Activated T-cell treated with anti-CD3 and anti-CD28 coated beads for 4 hours (primary cell): Measurements from ENCODE around the gene MIEF1.
"Not testable (repeated sequence)": the region's sequence is repeated elsewhere in the genome, so short reads cannot be mapped to it uniquely, and the experiment has no call there.

Experiments
- DNase-seq: peaks from one replicate; pipeline ENCODE4 v3.0.0-alpha.2; 2020

Gene MIEF1

DNA sequence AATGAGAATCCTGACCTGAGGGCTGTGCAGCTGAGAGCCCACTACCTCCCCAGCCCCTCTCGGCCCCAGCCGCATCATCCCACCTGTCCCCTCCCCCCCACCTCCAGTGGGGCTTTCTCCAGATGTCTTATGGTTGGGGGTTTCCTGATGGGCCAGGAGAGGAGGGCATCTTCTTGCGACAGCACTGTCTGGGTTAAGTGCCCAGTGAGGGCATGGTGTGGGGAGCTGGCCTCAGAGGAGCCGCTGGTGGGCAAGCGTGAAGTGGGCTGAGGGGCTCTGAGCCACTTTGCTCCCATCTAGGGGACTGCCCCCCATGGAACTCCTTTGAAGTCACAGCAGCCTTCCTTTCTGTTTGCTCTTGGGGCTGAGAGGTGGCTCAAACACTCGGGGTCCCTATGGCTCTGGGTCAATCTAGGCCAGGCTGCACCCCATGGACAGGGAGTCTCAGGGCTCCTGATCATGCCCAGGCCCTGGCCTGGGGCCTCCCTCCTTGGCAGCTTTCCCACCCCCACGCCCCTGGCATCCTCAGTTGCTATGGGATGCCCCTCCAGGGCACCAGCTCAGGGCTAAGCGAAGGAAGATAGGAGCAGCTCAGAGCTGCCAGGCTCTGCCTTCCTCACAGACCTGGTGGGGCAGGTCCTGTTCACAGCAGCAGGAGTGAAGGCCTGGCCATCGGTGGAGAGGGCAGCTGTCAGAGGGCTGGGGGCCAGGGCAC lies 11.0 kb upstream of the MIEF1 start:
- DNase-seq, result no peak

DNA sequence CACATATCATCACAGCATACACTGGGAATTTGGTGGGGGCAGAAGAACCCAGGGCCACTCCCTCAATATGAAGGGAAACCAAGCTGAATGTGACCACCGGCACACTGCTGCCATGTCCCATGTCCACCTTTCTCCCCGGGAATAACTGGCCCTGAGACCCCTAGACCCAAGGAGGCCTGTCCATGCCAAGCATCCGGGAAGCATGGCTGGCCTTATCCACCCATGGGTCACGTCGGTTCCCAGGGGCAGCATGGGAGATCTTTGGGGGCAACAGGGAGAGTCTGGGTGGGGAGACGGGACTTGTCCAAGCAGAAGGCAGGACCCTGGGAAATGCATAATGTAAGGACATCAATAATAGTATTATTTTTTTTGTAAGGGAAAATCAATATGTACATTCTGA lies 10.4 kb upstream of the MIEF1 start:
- DNase-seq, result no peak

DNA sequence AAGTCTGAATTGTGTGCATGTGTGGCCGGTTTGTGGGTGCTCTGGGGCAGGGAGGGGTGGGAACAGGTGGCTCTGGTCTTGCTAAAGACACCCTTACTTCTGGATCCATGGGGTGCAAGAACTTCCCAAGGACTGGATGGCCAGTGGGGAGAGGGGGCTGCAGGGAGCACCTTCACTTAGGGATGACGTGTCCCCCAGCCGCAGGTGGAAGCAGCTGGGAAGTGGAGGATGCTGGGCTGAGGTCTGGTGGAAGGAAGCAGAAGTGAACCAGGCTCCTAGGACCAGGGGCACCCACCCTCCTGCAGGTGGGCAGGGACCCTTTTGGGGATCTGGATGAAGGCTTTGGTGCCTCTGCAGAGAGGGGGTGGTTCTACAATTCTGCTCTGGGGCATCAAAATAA lies 9.9 kb upstream of the MIEF1 start:
- no peak for DNase-seq

DNA sequence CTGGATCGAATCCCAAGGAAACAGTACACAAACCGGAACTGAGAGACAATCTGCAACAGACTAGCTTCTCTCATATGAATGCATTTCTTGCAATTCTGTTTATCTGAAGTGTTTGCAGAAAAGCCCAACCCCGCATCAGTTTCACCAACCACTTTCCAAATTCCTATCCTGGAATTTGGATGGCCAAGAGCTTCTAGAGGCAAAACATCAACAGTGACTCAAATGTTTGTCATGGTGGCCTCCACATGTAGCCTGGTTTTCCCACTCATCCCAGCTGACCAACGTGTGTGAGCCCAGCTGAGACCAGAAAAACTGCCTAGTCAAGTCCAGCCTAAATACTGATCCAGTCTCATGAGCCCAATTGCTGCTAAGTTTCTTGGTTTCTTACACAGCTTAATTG lies 8.3 kb upstream of the MIEF1 start:
- DNase-seq, result no peak

DNA sequence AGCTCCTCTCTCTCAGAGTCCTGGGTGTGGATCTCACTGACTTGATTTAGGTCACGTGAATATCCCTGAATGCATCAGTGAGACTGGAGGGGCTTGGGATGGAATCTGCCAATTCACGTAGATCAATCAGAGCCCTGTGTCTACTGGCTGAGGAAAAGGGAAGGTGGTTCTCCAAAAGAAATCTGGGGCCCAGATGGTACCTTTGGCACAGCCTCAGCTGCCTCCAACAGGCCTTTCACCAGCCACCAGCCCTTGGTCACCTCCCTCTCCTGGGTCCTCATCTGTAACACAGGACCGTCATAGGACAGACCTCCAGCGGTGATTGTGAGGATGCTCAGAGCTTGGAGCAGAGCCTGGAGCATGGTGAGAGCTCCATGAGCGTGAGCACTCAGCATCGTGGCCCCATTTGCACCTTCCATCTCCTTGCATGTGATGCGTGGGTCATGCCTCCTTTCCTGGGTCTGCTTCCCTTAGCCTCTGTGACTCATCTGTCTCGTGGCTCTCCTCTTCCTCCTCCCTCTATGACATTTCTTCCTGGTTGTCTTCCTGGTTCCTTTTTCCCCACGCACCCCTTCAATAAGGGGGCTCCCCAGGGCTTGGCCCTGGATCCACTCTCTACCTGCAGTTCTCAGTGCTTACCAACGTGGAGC lies 7.5 kb upstream of the MIEF1 start:
- DNase-seq, result no peak

- DNase-seq, result peak; percentile 36
Measured at GRCh38 chr22:39496131-39496838, 5.8 kb upstream of the MIEF1 start.

GRCh38 chr22:39497429-39497828 lies 4.7 kb upstream of the MIEF1 start:
- DNase-seq, result no peak

GRCh38 chr22:39498368-39498767 lies 3.7 kb upstream of the MIEF1 start:
- DNase-seq, result no peak

- no peak for DNase-seq
Measured at GRCh38 chr22:39498802-39499201, 3.3 kb upstream of the MIEF1 start.

- no peak for DNase-seq
Measured at GRCh38 chr22:39500101-39500500, 2.0 kb upstream of the MIEF1 start.

DNA sequence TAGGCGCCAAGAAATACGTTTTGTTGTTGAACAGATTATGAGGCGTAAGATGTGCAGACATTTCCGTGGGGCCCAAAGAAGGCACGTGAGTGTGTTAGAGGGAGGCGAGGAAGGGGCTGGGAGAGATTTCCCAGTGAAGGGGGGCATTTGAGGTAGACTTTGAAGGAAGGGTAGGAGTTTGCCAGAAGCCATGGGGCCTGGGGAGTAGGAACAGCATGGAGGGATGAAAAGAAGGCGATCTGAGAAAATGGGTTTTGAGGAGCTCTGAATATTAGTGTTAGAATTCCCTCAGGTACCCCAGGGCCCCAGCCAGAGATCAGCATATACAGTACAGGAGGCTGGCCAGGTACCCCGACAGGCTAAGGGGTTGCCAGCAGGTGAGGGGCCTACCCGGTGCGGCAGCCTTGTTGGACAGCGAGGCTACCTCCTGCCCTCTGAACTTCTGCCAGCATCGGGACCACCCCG lies 414 bp upstream of the MIEF1 start:
- no peak for DNase-seq

DNA sequence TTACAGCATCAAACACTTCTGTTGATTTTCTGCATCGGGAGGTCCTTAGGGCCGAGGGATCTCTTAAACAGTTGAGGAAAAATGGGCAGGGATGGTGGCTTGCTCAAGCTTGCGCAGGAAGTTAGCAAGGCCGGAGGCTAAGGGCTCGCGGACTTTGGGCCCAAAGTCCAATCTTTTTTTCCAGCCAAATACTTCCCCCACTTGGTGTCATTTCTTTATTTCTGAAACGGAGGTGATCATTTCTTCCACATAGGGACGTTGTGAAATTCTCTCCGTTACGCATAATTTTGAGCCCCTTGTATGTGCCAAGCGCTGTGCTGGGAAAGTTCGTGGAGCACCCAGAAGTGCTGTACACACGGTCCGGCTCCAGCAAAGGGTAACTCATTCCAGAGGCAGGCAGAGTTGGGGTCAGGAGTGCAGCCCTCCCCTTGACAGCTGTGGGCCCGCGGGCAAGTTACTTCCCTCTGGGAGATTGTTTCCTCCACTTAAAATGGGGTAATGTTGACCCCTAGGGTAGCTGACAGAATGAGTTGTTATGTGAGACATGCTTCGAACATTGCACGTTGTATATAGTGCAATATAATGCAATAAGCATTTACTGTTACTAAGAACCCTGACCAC lies 809 bp downstream of the MIEF1 start:
- no peak for DNase-seq

GRCh38 chr22:39503630-39504029 lies 1.5 kb downstream of the MIEF1 start:
- DNase-seq, result no peak

DNA sequence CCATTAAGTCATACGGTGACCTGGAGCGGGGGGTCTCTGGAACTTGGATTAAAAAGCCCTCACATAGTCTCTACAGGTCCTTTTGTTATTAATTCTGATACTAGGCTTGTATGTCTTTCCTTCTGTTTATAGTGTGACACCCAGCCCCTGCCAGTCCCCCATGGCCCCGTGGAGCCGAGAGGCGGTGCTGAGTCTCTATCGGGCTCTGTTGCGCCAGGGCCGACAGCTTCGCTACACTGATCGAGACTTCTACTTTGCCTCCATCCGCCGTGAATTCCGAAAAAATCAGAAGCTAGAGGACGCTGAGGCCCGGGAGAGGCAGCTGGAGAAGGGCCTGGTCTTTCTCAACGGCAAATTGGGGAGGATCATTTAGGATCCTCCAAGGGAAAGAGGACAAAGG lies 2.0 kb downstream of the MIEF1 start:
- DNase-seq, result no peak

DNA sequence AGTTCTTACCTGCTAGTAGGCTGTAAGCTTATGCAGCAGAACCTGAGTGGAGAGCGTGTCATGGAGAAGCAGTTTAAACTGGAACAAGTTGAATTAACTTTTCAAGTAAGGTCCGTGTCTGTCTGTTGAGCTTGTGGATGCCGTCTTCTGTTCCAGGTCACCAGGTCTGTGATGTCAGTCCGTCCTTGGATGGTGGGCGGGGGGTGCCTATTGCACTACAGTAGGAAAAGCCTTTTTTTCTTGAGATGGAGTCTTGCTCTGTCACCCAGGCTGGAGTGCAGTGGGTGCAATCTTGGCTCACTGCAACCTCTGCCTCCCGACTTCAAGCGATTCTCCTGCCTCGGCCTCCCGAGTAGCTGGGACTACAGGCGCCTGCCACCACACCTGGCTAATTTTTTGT lies 4.9 kb downstream of the MIEF1 start:
- DNase-seq, result not testable (repeated sequence)

DNA sequence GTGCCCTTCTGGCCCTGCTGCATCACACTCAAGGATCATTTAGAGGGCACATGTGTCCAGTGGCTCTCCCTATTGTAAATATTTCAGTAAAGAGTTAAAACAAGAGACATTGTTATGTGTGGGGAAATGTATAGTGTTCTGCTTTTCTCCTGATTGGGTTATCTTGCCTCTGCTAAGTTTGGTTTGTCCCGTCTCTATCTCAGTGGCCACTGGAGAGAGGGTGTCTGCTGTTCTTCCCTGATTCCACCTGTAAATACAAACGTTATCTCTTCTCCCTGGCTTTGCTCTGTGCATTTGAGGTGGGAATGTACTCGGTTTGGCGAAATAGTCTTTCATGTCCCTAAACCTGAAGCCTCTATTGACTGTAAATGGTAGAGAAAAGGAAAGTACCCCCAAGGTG lies 6.3 kb downstream of the MIEF1 start:
- no peak for DNase-seq

DNA sequence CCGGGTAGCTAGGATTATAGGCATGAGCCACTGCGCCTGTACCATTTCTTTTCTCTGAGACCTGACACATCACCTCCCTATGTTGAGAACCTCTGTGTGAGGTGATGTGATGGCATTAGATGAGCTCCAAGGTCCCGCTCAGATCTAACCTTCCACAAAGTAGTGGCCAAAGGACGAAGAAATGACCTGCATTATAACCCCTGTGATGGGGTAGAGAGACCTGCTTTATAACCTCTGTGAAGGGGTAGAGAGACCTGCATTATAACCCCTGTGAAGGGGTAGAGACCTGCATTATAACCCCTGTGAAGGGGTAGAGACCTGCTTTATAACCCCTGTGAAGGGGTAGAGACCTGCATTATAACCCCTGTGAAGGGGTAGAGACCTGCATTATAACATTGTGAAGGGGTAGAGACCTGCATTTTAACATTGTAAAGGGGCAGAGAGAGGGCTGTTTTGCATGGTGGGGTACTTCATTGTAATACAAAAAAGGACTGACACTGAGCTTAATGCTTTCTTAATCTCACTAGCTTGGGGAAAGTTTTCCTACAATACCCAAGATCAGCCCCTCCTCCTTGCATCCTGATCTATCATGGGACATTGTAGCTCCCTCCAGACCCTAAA lies 8.5 kb downstream of the MIEF1 start:
- DNase-seq, result no peak

- DNase-seq, result no peak
Measured at GRCh38 chr22:39511226-39511625, 9.1 kb downstream of the MIEF1 start.

GRCh38 chr22:39512026-39512425 lies 9.9 kb downstream of the MIEF1 start:
- DNase-seq, result no peak

GRCh38 chr22:39513791-39514190 lies 11.7 kb downstream of the MIEF1 start:
- no peak for DNase-seq

DNA sequence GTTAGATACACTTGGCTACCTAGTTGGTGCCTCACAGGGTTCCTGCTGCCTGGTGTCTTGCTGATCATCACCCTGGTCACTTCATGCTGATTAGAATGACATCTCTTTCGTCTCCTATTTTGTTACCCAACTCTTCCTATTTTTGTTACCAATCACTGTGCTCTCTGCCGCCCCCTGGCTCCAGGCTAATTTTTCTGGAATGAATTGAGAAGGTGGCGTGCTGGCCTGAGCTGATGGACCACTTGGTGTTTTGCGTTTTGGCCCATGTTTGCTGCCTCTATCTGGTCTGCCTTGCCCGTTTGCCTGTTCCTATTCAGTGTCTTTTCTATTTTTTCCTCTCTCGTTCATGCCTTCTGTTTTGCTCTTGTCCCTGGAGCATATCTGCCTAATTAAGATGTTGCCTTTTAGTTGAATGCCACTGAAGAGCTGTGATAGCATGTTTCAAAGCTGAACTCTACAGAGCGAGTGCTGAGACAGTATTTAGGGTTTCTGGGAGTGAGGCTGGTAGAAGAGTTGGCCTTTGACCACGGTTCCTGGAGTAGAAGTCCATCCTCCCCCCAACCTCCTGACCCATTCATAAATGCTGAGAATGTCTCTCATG lies 12.4 kb downstream of the MIEF1 start:
- DNase-seq, result peak; percentile 47

- DNase-seq, result no peak
Measured at GRCh38 chr22:39515266-39516050, 13.4 kb downstream of the MIEF1 start.
